ENCODE results near the gene KCNK16.

KCNK16 gene

DNA sequence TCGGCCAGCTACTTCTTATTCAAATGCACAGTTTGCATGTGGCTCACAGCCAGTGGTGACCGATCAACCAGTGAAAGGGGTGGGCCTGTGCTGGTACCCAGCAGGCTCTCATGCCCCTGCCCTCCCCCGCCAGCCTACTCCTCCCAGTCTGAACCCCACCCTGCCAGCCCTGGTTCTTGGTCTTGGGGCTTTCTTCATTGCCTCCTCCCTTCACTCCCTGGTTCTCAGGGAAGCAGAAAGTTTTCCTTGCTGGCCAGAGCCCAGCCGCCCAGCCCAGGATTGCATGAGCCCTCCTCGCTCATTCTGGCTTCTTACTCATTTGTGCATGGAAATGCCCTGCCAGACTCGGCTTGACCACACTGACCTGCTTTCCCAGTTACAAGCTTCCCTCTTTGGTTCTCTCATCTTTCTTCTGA is 49.1 kb downstream of the KCNK16 start:
- no peak for DNase-seq

DNA sequence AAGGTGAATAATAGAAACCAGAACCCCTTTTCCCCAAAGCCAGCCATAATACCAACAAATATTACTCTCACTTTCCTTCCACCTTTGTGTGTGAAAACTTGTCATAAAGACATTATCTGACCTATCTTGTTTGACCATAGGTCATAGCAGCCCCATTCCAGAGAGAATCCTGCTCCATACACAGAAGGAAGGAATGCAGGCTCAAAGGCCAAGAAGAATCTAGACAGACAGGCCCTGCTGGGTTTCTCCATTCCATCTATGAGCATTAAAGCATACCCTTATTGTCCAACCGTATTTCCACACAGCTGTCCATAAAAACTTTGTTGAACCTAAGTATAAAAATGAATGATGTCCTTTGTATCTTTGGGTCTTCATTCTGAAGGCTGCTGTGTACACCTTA is 52.5 kb downstream of the KCNK16 start:
- no peak for DNase-seq

DNA sequence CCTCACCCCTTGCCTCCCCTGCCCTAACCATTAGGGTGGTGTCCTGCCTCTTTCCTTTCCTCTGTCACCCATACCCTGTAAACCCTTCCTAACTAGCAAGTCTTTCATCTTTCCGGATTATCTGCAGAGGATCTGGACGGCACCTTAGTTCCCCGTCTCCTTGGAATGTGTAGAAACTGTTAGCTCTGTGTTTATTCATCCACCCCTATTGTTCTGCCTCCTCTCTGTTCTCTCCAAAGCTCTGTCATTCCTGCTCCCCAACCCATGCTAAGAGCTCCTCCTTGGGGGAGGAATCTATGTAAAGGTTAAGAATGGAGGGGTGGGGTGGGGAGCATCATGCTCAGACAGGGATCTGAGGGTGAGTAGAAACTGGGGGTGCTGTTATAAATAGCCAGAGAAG is 53.8 kb downstream of the KCNK16 start:
- DNase-seq, result no peak

DNA sequence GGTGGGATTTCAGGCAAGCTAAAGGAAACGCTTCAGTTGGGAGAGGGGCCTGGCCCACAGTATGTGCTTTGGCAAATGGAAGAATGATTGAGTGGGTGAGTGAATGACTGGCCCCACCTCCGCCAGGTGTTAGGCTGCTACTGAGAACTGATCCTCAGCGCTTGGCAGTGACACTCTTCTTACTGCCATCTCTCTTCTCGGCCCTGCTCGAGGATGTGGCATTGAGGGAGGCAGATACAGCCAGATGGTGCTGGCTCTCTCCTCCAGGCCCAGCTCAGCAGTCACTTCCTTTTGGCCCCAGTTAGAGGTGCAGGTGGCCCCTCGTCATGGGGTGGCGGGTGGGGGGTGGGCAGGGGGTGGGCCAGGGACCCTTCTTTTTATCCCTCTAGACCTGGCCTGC is 54.3 kb downstream of the KCNK16 start:
- no peak for DNase-seq

DNA sequence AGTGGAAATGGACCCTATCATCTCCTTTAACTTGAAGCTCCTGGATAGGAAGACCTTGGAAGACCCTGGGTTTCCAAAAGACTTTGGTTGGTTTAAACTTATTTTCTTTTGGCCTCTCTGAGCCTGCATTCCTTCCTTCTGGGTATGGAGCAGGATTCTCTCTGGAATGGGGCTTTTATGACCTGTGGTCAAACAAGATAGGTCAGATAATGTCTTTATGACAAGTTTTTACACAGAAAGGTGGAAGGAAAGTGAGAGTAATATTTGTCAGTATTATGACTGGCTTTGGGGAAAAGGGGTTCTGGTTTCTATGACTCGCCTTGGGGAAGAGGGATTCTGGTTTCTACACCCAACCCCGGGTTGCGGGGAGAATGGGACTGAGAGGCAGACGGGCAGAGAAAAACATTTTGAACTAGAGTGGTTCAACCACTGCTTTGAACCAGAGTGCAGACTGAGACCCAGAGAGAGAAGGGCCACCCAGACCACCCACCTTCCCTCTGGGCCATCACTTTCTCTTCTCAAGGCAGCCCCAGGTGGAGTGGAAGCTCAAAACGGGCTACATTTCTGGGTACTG is 55.6 kb downstream of the KCNK16 start:
- DNase-seq, result no peak

DNA sequence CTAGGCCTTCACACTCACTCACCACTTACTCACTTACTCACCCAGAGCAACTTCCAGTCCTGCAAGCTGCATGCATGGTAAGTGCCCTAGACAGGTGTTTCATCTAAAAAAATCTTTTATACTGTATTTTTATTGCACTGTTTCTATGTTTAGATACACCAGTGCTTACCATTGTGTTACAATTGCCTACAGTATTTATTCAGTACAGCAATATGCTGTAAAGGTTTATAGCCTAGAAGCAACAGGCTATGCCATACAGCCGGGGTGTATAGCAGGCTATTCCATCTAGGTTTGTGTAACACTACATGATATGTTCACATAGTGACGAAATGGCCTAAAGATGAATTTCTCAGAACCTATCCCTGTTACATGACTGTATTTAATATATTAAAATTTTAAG is 56.1 kb downstream of the KCNK16 start:
- DNase-seq, result no peak
